GM23338 (cell line): Measurements from ENCODE around the gene BTBD3. TPM values are rescaled to one million over a fixed set of nuclear protein-coding genes. Genes with fewer than 3 reads are reported as not detected.

ENCODE experiments used
- ATAC-seq: fragments of 200-7000 bp; cut with Tn5 transposase; 3 replicates; pipeline ENCODE4 v1.9.1; 2020
- DNase-seq: peaks from one replicate; pipeline ENCODE4 v3.0.0-alpha.2; 2015; ENCODE audit warnings: low spot score
- H2AFZ ChIP-seq: fragments of 200-600 bp; sonication (generic); 2 replicates; pipeline ENCODE4 v1.8.0; 2016; ENCODE audit warnings: antibody characterized with exemption, mild to moderate bottlenecking, moderate library complexity
- H3F3A ChIP-seq: fragments of 200-600 bp; sonication (generic); replicated peaks from 2 replicates; pipeline ENCODE4 v1.8.0; 2017; ENCODE audit warnings: antibody characterized with exemption, mixed run types, low read depth
- H3K27ac ChIP-seq: fragments of 200-600 bp; sonication (generic); 2 replicates; pipeline ENCODE4 v1.6.1; 2016; ENCODE audit warnings: low read depth
- H3K27me3 ChIP-seq: fragments of 200-600 bp; sonication (generic); 2 replicates; pipeline ENCODE4 v1.8.0; 2016; ENCODE audit warnings: mild to moderate bottlenecking, mixed run types, moderate library complexity; ENCODE audit not compliant: insufficient read depth
- H3K36me3 ChIP-seq: fragments of 200-600 bp; sonication (generic); 2 replicates; pipeline ENCODE4 v1.8.0; 2016; ENCODE audit warnings: mild to moderate bottlenecking; ENCODE audit not compliant: insufficient read depth
- H3K4me1 ChIP-seq: fragments of 200-600 bp; sonication (generic); 2 replicates; pipeline ENCODE4 v1.8.0; 2016; ENCODE audit warnings: mild to moderate bottlenecking, moderate library complexity; ENCODE audit not compliant: insufficient read depth
- H3K4me2 ChIP-seq: fragments of 200-600 bp; sonication (generic); 2 replicates; pipeline ENCODE4 v1.7.1; 2017; ENCODE audit warnings: mixed run types
- H3K4me3 ChIP-seq: fragments of 200-600 bp; sonication (generic); 2 replicates; pipeline ENCODE4 v1.6.1; 2016; ENCODE audit warnings: mixed run types
- H3K79me2 ChIP-seq: fragments of 200-600 bp; sonication (generic); replicated peaks from 2 replicates; pipeline ENCODE4 v1.8.0; 2017; ENCODE audit warnings: mild to moderate bottlenecking; ENCODE audit not compliant: insufficient read depth
- H3K9me2 ChIP-seq: fragments of 200-600 bp; sonication (generic); 2 replicates; pipeline ENCODE4 v1.8.0; 2017; ENCODE audit not compliant: insufficient read depth
- H4K20me1 ChIP-seq: fragments of 200-600 bp; sonication (generic); replicated peaks from 2 replicates; pipeline ENCODE4 v1.8.0; 2017; ENCODE audit warnings: mild to moderate bottlenecking; ENCODE audit not compliant: insufficient read depth
- H3K27ac Mint-ChIP-seq: 2 replicates; pipeline ENCODE4 v1.8.0; 2020; ENCODE audit warnings: inconsistent platforms, mild to moderate bottlenecking, moderate library complexity, mixed read lengths
- H3K27me3 Mint-ChIP-seq: 3 replicates; pipeline ENCODE4 v1.8.0; 2022; ENCODE audit warnings: low read depth, mild to moderate bottlenecking, moderate library complexity, mixed read lengths, inconsistent platforms; ENCODE audit not compliant: insufficient read depth, poor library complexity
- H3K36me3 Mint-ChIP-seq: 3 replicates; pipeline ENCODE4 v1.8.0; 2021; ENCODE audit warnings: low read depth, mild to moderate bottlenecking, inconsistent platforms, moderate library complexity, mixed read lengths
- H3K4me1 Mint-ChIP-seq: 3 replicates; pipeline ENCODE4 v1.8.0; 2020; ENCODE audit warnings: mild to moderate bottlenecking, inconsistent platforms, mixed read lengths
- H3K4me3 Mint-ChIP-seq: 3 replicates; pipeline ENCODE4 v1.8.0; 2021; ENCODE audit warnings: moderate library complexity, mild to moderate bottlenecking, inconsistent platforms, mixed read lengths
- H3K9me3 Mint-ChIP-seq: 3 replicates; pipeline ENCODE4 v1.8.0; 2020; ENCODE audit warnings: moderate library complexity, mild to moderate bottlenecking, inconsistent platforms, mixed read lengths
- CREB1 ChIP-seq: fragments of 250-450 bp; sonication (Bioruptor Pico); IDR thresholded peaks from 2 replicates; pipeline ENCODE4 v1.5.0; 2020; ENCODE audit warnings: low read depth, mild to moderate bottlenecking, moderate library complexity
- CTCF ChIP-seq, 2 experiments: fragments of 200-600 bp in 1 of 2; sonication (generic) in 1 of 2; conservative IDR thresholded peaks; 2 replicates each; pipeline versions ENCODE4 v1.5.1 to v1.6.1; 2016 to 2017; ENCODE audit warnings: antibody characterized with exemption in 2 of 2, low read depth in 2 of 2, mild to moderate bottlenecking in 2 of 2, moderate library complexity in 1 of 2
- EZH2 ChIP-seq: fragments of 200-600 bp; sonication (generic); IDR thresholded peaks from one replicate; pipeline ENCODE4 v1.8.0; 2017; ENCODE audit warnings: antibody characterized with exemption, mild to moderate bottlenecking, low read depth; ENCODE audit not compliant: unreplicated experiment
- JUNB ChIP-seq: IDR thresholded peaks from one replicate; pipeline ENCODE4 v1.6.1; 2016; ENCODE audit warnings: antibody characterized with exemption; ENCODE audit not compliant: unreplicated experiment
- NANOG ChIP-seq: IDR thresholded peaks from 2 replicates; pipeline ENCODE4 v1.6.1; 2016; ENCODE audit warnings: antibody characterized with exemption, borderline replicate concordance
- REST ChIP-seq: IDR thresholded peaks from one replicate; pipeline ENCODE4 v1.6.1; 2018; ENCODE audit warnings: antibody characterized with exemption; ENCODE audit not compliant: unreplicated experiment
- ZNF114 ChIP-seq: fragments of 250-450 bp; sonication (Bioruptor Pico); IDR thresholded peaks from 2 replicates; pipeline ENCODE4 v1.5.0; 2020; ENCODE audit warnings: mild to moderate bottlenecking, moderate library complexity
- ZNF331 ChIP-seq: fragments of 250-450 bp; sonication (Bioruptor Pico); IDR thresholded peaks from 2 replicates; pipeline ENCODE4 v1.5.0; 2020; ENCODE audit warnings: low read depth, mild to moderate bottlenecking, moderate library complexity
- polyA plus RNA-seq: library from polyadenylated mRNA; unstranded; fragments of >200 nt; fragmentation: Nextera tagmentation; extraction: Ambion mirVana; gene quantifications from 2 replicates; pipeline ENCODE4 v1.2.1, GENCODE V29; 2016
- total RNA-seq: library from RNA; depleted of rRNA; stranded (reverse); fragments of >200 nt; shearing (Covaris generic); gene quantifications from 2 replicates; pipeline ENCODE4 v1.2.3, GENCODE V29; 2014
- TF ChIP-seq, protein P1 (sequence below): fragments of 250-450 bp; sonication (Bioruptor Pico); IDR thresholded peaks from 2 replicates; pipeline ENCODE4 v1.5.0; 2020; ENCODE audit warnings: mild to moderate bottlenecking, moderate library complexity
- TF ChIP-seq, protein P2 (sequence below): IDR thresholded peaks from 2 replicates; pipeline ENCODE4 v1.6.1; 2016; ENCODE audit warnings: antibody characterized with exemption

Gene BTBD3
- total and polyA plus RNA-seq, 2 experiments from 2014 or later = 11.8 to 45.1 TPM

DNA sequence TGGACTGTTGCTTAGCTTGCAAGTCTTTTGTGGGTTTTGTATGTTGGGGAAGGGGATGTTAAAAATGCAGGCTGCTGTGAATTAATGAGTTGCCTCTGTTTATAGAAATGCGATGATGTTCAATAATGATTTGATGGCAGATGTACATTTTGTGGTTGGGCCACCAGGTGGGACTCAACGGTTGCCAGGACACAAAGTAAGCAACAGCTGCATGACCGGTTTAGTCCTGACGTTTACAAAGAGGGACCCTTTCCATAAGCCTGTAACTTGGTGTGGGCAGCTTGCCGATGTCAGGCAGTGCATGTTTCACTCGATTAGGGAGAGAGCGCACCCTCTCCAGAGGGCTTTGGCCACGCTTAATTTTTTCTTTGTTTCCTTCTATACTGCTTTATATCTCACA is 1.3 kb downstream of the BTBD3 start (continued):
- TF ChIP-seq, protein P1, sequence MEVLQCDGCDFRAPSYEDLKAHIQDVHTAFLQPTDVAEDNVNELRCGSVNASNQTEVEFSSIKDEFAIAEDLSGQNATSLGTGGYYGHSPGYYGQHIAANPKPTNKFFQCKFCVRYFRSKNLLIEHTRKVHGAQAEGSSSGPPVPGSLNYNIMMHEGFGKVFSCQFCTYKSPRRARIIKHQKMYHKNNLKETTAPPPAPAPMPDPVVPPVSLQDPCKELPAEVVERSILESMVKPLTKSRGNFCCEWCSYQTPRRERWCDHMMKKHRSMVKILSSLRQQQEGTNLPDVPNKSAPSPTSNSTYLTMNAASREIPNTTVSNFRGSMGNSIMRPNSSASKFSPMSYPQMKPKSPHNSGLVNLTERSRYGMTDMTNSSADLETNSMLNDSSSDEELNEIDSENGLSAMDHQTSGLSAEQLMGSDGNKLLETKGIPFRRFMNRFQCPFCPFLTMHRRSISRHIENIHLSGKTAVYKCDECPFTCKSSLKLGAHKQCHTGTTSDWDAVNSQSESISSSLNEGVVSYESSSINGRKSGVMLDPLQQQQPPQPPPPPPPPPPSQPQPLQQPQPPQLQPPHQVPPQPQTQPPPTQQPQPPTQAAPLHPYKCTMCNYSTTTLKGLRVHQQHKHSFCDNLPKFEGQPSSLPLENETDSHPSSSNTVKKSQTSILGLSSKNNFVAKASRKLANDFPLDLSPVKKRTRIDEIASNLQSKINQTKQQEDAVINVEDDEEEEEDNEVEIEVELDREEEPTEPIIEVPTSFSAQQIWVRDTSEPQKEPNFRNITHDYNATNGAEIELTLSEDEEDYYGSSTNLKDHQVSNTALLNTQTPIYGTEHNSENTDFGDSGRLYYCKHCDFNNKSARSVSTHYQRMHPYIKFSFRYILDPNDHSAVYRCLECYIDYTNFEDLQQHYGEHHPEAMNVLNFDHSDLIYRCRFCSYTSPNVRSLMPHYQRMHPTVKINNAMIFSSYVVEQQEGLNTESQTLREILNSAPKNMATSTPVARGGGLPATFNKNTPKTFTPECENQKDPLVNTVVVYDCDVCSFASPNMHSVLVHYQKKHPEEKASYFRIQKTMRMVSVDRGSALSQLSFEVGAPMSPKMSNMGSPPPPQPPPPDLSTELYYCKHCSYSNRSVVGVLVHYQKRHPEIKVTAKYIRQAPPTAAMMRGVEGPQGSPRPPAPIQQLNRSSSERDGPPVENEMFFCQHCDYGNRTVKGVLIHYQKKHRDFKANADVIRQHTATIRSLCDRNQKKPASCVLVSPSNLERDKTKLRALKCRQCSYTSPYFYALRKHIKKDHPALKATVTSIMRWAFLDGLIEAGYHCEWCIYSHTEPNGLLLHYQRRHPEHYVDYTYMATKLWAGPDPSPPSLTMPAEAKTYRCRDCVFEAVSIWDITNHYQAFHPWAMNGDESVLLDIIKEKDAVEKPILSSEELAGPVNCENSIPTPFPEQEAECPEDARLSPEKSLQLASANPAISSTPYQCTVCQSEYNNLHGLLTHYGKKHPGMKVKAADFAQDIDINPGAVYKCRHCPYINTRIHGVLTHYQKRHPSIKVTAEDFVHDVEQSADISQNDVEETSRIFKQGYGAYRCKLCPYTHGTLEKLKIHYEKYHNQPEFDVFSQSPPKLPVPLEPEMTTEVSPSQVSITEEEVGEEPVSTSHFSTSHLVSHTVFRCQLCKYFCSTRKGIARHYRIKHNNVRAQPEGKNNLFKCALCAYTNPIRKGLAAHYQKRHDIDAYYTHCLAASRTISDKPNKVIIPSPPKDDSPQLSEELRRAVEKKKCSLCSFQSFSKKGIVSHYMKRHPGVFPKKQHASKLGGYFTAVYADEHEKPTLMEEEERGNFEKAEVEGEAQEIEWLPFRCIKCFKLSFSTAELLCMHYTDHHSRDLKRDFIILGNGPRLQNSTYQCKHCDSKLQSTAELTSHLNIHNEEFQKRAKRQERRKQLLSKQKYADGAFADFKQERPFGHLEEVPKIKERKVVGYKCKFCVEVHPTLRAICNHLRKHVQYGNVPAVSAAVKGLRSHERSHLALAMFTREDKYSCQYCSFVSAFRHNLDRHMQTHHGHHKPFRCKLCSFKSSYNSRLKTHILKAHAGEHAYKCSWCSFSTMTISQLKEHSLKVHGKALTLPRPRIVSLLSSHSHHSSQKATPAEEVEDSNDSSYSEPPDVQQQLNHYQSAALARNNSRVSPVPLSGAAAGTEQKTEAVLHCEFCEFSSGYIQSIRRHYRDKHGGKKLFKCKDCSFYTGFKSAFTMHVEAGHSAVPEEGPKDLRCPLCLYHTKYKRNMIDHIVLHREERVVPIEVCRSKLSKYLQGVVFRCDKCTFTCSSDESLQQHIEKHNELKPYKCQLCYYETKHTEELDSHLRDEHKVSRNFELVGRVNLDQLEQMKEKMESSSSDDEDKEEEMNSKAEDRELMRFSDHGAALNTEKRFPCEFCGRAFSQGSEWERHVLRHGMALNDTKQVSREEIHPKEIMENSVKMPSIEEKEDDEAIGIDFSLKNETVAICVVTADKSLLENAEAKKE = no peak

GRCh38 chr20:11919581-11919980 is 1.9 kb downstream of the BTBD3 start:
- H2AFZ ChIP-seq = no peak overlapping the region
- no peaks in the 10 kb centered on the region for H3F3A ChIP-seq
- H4K20me1 ChIP-seq = peaks cover 10% of the 10 kb centered on the region; the same call in 1 of the 2 replicates
- H3K9me2 ChIP-seq = no peaks in the 10 kb centered on the region
- Mint-ChIP-seq H3K36me3 (peaks cover 17% of the 10 kb centered on the region), H3K9me3 (no peaks in the 10 kb centered on the region), H3K4me3 (no peak overlapping the region), H3K27ac (no peak overlapping the region), H3K4me1 (peaks cover 44% of the 10 kb centered on the region), H3K27me3 (no peaks in the 10 kb centered on the region)
- DNase-seq (no peak), ATAC-seq (no peak)
- H3K36me3 ChIP-seq = no peaks in the 10 kb centered on the region
- H3K4me2 ChIP-seq = no peak overlapping the region
- H3K4me1 ChIP-seq = peaks cover 28% of the 10 kb centered on the region
- H3K79me2 ChIP-seq = peaks cover 67% of the 10 kb centered on the region
- H3K27me3 ChIP-seq = no peaks in the 10 kb centered on the region
- no peak overlapping the region for H3K27ac ChIP-seq
- no peak overlapping the region for H3K4me3 ChIP-seq
- TF ChIP-seq ZNF331 (CRISPR knock-in tag) = no peak
- TF ChIP-seq EZH2 = no peak
- TF ChIP-seq ZNF114 (CRISPR knock-in tag) = no peak
- no peak for TF ChIP-seq CREB1 (CRISPR knock-in tag)
- TF ChIP-seq NANOG = no peak
- no peak for TF ChIP-seq CTCF (conservative IDR thresholded peaks at IDR 0.05; ENCODE audit: low read depth in 2 of 2)
- TF ChIP-seq REST = no peak
- TF ChIP-seq, protein P2, sequence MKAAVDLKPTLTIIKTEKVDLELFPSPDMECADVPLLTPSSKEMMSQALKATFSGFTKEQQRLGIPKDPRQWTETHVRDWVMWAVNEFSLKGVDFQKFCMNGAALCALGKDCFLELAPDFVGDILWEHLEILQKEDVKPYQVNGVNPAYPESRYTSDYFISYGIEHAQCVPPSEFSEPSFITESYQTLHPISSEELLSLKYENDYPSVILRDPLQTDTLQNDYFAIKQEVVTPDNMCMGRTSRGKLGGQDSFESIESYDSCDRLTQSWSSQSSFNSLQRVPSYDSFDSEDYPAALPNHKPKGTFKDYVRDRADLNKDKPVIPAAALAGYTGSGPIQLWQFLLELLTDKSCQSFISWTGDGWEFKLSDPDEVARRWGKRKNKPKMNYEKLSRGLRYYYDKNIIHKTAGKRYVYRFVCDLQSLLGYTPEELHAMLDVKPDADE = no peak
- no peak for TF ChIP-seq JUNB
